Heart left ventricle (tissue), 16 donors: ENCODE data around the gene IGSF8. TPM values are rescaled to one million over a fixed set of nuclear protein-coding genes. Genes with fewer than 3 reads are reported as not detected.
A peak's percentile ranks its signal among the peaks of the same experiment; 100 is the strongest.

Experiments used
- ATAC-seq, 4 donors: fragments of 200-7000 bp; cut with Tn5 transposase; one replicate each; pipeline ENCODE4 v1.9.1; 2020 to 2022; ENCODE audit warnings: moderate library complexity in 4 of 4, mild to moderate bottlenecking in 3 of 4, moderate number of reproducible peaks in 1 of 4
- DNase-seq, 5 donors: peaks; one replicate each; pipeline ENCODE4 v3.0.0-alpha.2; 2020
- H3K27ac ChIP-seq, 12 donors: fragments of 200-600 bp; sonication (generic) in 4 of 12; one replicate each; pipeline versions ENCODE4 v1.5.0 to v1.8.0; 2016 to 2022; ENCODE audit warnings: mild to moderate bottlenecking in 2 of 12
- H3K27me3 ChIP-seq, 9 donors: fragments of 200-600 bp; sonication (generic) in 2 of 9; one replicate each; pipeline versions ENCODE4 v1.5.1 to v1.8.0; 2016 to 2022; ENCODE audit warnings: mild to moderate bottlenecking in 3 of 9
- H3K36me3 ChIP-seq, 9 donors: fragments of 200-600 bp; sonication (generic) in 2 of 9; one replicate each; pipeline versions ENCODE4 v1.5.0 to v1.8.0; 2018 to 2022; ENCODE audit warnings: mild to moderate bottlenecking in 2 of 9
- H3K4me1 ChIP-seq, 12 donors: fragments of 200-600 bp; sonication (generic) in 4 of 12; one replicate each; pipeline versions ENCODE4 v1.5.0 to v1.8.0; 2016 to 2022; ENCODE audit warnings: mild to moderate bottlenecking in 3 of 12
- H3K4me3 ChIP-seq, 12 donors: fragments of 200-600 bp; sonication (generic) in 4 of 12; one replicate each; pipeline versions ENCODE4 v1.5.0 to v1.8.0; 2017 to 2022; ENCODE audit warnings: mild to moderate bottlenecking in 9 of 12, moderate library complexity in 4 of 12
- H3K9me3 ChIP-seq, 12 donors: fragments of 200-600 bp; sonication (generic) in 4 of 12; one replicate each; pipeline versions ENCODE4 v1.5.0 to v1.8.0; 2016 to 2022; ENCODE audit warnings: mild to moderate bottlenecking in 1 of 12
- POLR2A ChIP-seq, 2 donors: fragments of 450-650 bp; IDR thresholded peaks; one replicate each; pipeline ENCODE4 v1.6.1; 2017; ENCODE audit warnings: antibody characterized with exemption in 2 of 2, mild to moderate bottlenecking in 2 of 2, moderate library complexity in 2 of 2
- WGBS, 4 donors: extraction: QIAGEN DNeasy Blood & Tissue Kit in 2 of 4; methylation state at CpG; one replicate each; pipeline versions ENCODE4 v1.1.5 to v1.1.7; 2013 to 2018; 5-methylcytosine and 5-hydroxymethylcytosine counted together
- intact Hi-C, 10 donors: fragments of 100-400 bp; cut with DNase I; formaldehyde crosslinking; loops; one replicate each; pipeline versions ENCODE4 v1.11.1 to v1.14.2; 2022
- polyA plus RNA-seq, 2 donors: library from polyadenylated mRNA; stranded (reverse); fragments of 200-250 nt; gene quantifications; one replicate each; pipeline ENCODE4 v1.2.3, GENCODE V29; 2013
- total RNA-seq, 9 donors: library from RNA; depleted of rRNA in 2 of 9; stranded (reverse); fragments of >200 nt in 2 of 9; fragmentation: NEBNext Ultra II Directional in 3 of 9; extraction: Animal tissue kit (Norgen Biotek cat#: 25700) in 3 of 9; gene quantifications; one replicate each; pipeline versions ENCODE4 v1.1.0 to v1.2.4, GENCODE V29; 2016 to 2023
- TF ChIP-seq, protein P1 (sequence below), 12 donors: fragments of 200-600 bp; sonication (generic) in 4 of 12; IDR thresholded peaks; one replicate each; pipeline versions ENCODE4 v1.5.0 to v1.8.0; 2018 to 2022; ENCODE audit warnings: antibody characterized with exemption in 12 of 12, mild to moderate bottlenecking in 5 of 12
- donor health status: ischemic (EF 13 %, LVEDD 7.1; RV severe dilation, severe dysfunction).
- donor health status: healthy with polysubstance abuse.
- donor health status: DM: no; HTN: yes; CAD: no.
- donor health status: DM: no; HTN: no; CAD: no.
- donor health status: ischemic (EF 25% LVEDD 6.9; RV normal size, moderate dysfunction).
- donor health status: ischemic (EF 25% LVEDD 5.7; RV mildly dilated, moderate dysfunction).
- donor health status: healthy.
- donor health status: DM: yes; HTN: yes; CAD: no.
- donor health status: ischemic (EF 35%, LVEDD 5.7; RV mildly dilated, moderate dysfunction).
- donor health status: nonischemic (EF 11% LVEDD 7.7; RV severe dilation, severe dysfunction).
- donor health status: DM: yes; HTN: yes; CAD: no.
- donor health status: PGD.
- donor health status: ischemic (EF 29% LVEDD 5.4; RV normal size, mild dysfunction).
- donor health status: nonischemic (EF 23%, LVEDD 6.1; RV moderate dilation, normal function).

The IGSF8 gene
- total and polyA plus RNA-seq, 11 donors, result 15.0 to 49.3 (median 24.8) TPM

DNA sequence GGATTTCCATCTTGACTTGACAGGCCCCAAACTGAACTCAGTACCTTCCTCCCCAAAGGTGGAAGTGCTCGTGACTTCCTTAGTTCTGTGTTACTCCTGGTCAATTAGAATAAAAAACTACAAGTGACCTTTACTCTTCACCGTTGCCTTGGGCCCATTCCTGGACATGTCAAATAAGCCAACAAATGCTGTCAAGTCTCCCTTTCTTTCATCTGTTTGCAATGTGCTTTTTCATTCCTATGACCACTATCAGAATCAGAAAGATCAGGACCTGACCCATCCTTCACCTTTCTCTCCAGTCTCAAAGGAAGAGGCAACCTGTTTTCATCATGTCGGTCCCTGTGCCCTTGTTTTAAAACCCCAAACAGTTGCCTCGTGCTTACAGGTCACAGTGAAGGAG, 23.6 kb downstream of the IGSF8 start:
- Histone ChIP-seq H3K9me3 (no peaks in the 10 kb centered on the region), H3K4me3 (no peak overlapping the region), H3K27me3 (peaks cover 0 to 29% (median 14%) of the 10 kb centered on the region in 9 donors), H3K27ac (peak overlapping the region in 1 of 12 donors; percentile 80), H3K4me1 (peaks cover 0 to 42% (median 6%) of the 10 kb centered on the region in 12 donors), H3K36me3 (no peaks in the 10 kb centered on the region)
- no peak for ATAC-seq
- no peak for TF ChIP-seq POLR2A (IDR thresholded peaks at IDR 0.05)
- TF ChIP-seq, protein P1, sequence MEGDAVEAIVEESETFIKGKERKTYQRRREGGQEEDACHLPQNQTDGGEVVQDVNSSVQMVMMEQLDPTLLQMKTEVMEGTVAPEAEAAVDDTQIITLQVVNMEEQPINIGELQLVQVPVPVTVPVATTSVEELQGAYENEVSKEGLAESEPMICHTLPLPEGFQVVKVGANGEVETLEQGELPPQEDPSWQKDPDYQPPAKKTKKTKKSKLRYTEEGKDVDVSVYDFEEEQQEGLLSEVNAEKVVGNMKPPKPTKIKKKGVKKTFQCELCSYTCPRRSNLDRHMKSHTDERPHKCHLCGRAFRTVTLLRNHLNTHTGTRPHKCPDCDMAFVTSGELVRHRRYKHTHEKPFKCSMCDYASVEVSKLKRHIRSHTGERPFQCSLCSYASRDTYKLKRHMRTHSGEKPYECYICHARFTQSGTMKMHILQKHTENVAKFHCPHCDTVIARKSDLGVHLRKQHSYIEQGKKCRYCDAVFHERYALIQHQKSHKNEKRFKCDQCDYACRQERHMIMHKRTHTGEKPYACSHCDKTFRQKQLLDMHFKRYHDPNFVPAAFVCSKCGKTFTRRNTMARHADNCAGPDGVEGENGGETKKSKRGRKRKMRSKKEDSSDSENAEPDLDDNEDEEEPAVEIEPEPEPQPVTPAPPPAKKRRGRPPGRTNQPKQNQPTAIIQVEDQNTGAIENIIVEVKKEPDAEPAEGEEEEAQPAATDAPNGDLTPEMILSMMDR (IDR thresholded peaks at IDR 0.05), result no peak
- intact Hi-C loops, result no loop called here
- DNase-seq, result no peak
- WGBS, 4 donors, result 65 to 77% (median 75%) methylated on average over 4 of the region's 4 CpGs

DNA sequence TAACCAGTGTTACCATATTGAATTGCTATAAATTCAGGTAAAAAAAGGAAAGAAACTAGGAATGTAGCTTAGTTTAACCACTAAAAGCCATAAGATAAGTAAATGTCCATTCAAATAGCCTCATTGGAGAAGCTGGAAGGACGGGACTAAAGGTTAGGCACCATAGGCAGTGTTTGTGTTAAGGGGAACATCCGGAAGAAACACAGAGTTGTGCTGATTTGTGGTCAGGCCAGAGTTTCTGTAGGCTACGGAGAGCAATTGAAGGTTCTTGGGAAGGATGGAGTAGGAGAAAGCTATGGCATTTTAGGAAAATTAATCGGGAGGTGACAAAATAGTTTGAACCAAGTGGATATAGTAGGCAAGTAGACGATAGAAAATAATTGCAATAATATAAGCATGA, 27.1 kb downstream of the IGSF8 start:
- TF ChIP-seq, protein P1 (IDR thresholded peaks at IDR 0.05), result no peak
- no peak for TF ChIP-seq POLR2A (IDR thresholded peaks at IDR 0.05)
- Histone ChIP-seq H3K4me3 (no peak overlapping the region), H3K36me3 (no peaks in the 10 kb centered on the region), H3K4me1 (peaks cover 0 to 25% (median 6%) of the 10 kb centered on the region in 12 donors), H3K27me3 (peaks cover 0 to 18% (median 0%) of the 10 kb centered on the region in 9 donors), H3K9me3 (no peaks in the 10 kb centered on the region), H3K27ac (no peak overlapping the region)
- 84 to 87% (median 85%) methylated on average over 5 of the region's 5 CpGs for WGBS, 4 donors
- intact Hi-C loops, result no loop called here
- no peak for ATAC-seq
- no peak for DNase-seq

DNA sequence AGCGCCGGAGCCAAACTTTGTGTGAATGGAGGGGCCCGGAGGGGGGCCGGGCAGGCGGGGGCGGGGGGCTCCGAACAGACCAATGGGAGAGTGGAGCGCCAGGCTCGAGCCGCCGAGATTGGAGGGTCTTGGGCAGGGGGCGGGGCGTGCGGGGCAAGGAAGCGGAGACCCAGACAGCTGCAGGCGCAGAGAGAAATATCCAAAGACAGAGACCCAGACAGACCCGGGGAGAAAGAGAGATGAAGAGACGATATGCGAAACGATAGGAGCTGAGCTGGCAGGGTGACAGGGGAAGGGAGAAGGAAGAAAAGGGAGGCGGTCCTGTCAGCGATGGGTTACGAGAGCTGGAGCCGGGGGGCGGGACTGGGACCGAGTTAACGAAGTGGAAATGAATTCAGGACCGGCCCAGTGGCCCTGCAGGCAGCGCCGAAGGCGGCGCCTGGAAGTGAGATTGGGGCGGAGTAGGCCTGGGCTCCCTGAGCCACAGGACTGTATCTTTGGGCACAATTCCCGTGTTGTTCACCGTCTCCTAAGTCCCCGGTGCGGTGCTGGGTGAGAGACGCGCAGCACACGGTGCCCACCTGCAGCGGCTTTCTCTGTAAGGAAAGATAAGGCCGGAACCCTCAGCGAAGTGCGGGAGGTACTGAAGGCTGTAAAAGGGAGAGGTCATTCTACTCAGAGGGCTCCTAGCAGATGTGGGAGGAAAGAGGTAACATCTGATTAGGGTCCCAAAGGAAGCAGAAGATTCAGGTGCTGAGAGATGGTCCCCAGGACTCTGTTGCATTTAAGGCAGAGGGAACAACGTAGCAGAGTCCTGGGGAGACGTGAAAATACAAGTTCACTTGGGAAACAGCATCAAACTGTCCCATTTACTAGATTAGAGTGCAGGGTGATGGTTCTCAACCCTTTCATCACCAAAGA, 27.9 kb downstream of the IGSF8 start:
- intact Hi-C loops, result no loop called here
- H3K27ac ChIP-seq, result peak overlapping the region in 2 of 12 donors; percentile 40 to 42

More for the DNA sequence above, 27.9 kb downstream of the IGSF8 start:
- TF ChIP-seq, protein P1 (IDR thresholded peaks at IDR 0.05), result no peak
- no peak for TF ChIP-seq POLR2A (IDR thresholded peaks at IDR 0.05)
- Histone ChIP-seq H3K36me3 (no peaks in the 10 kb centered on the region), H3K27me3 (peaks cover 0 to 11% (median 0%) of the 10 kb centered on the region in 9 donors), H3K4me1 (peaks cover 0 to 17% (median 6%) of the 10 kb centered on the region in 12 donors), H3K4me3 (peak overlapping the region; percentile 29 to 71 (median 59)), H3K9me3 (no peaks in the 10 kb centered on the region)
- WGBS, 4 donors, result 1 to 4% (median 2%) methylated on average over 39 to 46 of the region's 46 CpGs
- ATAC-seq, result peak; percentile 88 to 97 (median 94)
- peak; percentile 77 to 90 (median 86) for DNase-seq
